PC-9 (cell line): Measurements from ENCODE around the gene KIAA0513.

Experiments used
- CTCF ChIP-seq: fragments of 200-600 bp; sonication (generic); conservative IDR thresholded peaks from 2 replicates; pipeline ENCODE4 v1.6.1; 2017; ENCODE audit warnings: mixed run types, antibody characterized with exemption, mild to moderate bottlenecking, moderate library complexity
- EZH2 ChIP-seq: fragments of 200-600 bp; sonication (generic); IDR thresholded peaks from 2 replicates; pipeline ENCODE4 v1.8.0; 2017; ENCODE audit warnings: antibody characterized with exemption, low read depth

GRCh38 chr16:85055493-85056210 is 28.1 kb downstream of the KIAA0513 start:
- TF ChIP-seq CTCF (no peak), EZH2 (no peak)
